ENCODE data around the gene DCAF11. TPM values are rescaled to one million over a fixed set of nuclear protein-coding genes. Genes with fewer than 3 reads are reported as not detected.
A peak's percentile ranks its signal among the peaks of the same experiment; 100 is the strongest.

Gene DCAF11
- total and polyA plus RNA-seq, 2 of the 13 experiments (the other 11 are each of a cell fraction or from before 2014, with no cell fraction given), result 150 to 257 TPM

DNA sequence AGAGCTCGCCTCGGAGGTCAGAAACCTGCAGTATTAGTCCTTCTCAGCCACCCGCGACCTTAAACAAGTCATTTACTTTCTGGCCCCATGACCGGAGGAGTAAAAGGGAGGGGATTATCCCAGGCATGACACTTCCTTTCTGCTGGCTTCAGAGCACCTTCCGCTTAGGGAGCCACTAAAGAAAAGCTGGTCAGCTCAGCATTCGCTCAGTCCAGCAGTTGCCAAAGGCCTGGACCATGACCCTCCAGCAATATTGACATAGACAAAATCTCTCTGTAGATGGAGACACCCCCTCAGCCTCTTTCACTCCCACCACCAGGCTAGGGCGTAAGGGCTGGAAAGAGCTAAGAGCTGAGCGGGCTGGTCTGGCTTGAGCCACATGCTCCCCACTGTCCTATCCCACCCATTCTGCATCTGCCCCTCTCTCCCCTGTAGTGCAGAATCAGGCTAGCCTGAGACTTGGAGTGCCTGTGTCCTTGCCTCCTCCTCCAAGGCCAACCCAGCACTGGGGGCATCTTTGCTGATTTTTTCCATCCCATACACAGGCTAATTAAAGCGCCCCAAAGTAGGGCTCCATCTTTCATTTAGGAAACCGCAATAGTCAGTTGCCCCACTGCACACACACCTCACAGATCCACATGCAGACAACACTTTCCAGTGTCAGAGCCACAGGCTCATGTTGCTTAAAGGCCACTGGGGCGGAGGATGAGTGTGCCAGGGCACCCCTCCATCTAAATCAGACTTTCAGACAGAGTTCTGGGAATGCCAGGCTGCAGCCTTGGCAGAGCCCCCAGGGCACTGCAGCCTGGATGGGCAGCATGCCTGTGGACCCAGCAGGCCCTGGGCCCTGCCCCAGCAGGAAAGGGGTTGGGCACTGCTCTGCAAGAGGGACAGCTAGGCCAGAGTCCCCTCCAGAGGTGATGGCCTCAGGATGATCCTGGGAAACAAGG is 47.2 kb upstream of the DCAF11 start (continued):
- TF ChIP-seq, protein P1, sequence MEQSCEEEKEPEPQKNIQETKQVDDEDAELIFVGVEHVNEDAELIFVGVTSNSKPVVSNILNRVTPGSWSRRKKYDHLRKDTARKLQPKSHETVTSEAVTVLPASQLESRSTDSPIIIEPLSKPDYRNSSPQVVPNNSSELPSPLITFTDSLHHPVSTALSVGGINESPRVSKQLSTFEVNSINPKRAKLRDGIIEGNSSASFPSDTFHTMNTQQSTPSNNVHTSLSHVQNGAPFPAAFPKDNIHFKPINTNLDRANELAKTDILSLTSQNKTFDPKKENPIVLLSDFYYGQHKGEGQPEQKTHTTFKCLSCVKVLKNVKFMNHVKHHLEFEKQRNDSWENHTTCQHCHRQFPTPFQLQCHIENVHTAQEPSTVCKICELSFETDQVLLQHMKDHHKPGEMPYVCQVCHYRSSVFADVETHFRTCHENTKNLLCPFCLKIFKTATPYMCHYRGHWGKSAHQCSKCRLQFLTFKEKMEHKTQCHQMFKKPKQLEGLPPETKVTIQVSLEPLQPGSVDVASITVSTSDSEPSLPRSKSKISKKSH (CRISPR knock-in tag; IDR thresholded peaks at IDR 0.05; ENCODE audit: borderline replicate concordance), result no peak; the same call in 1 of the 2 replicates
- TF ChIP-seq, protein P2, sequence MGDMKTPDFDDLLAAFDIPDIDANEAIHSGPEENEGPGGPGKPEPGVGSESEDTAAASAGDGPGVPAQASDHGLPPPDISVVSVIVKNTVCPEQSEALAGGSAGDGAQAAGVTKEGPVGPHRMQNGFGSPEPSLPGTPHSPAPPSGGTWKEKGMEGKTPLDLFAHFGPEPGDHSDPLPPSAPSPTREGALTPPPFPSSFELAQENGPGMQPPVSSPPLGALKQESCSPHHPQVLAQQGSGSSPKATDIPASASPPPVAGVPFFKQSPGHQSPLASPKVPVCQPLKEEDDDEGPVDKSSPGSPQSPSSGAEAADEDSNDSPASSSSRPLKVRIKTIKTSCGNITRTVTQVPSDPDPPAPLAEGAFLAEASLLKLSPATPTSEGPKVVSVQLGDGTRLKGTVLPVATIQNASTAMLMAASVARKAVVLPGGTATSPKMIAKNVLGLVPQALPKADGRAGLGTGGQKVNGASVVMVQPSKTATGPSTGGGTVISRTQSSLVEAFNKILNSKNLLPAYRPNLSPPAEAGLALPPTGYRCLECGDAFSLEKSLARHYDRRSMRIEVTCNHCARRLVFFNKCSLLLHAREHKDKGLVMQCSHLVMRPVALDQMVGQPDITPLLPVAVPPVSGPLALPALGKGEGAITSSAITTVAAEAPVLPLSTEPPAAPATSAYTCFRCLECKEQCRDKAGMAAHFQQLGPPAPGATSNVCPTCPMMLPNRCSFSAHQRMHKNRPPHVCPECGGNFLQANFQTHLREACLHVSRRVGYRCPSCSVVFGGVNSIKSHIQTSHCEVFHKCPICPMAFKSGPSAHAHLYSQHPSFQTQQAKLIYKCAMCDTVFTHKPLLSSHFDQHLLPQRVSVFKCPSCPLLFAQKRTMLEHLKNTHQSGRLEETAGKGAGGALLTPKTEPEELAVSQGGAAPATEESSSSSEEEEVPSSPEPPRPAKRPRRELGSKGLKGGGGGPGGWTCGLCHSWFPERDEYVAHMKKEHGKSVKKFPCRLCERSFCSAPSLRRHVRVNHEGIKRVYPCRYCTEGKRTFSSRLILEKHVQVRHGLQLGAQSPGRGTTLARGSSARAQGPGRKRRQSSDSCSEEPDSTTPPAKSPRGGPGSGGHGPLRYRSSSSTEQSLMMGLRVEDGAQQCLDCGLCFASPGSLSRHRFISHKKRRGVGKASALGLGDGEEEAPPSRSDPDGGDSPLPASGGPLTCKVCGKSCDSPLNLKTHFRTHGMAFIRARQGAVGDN (CRISPR knock-in tag; IDR thresholded peaks at IDR 0.05), result peak; percentile 46
- TF ChIP-seq ZNF326 (CRISPR knock-in tag; IDR thresholded peaks at IDR 0.05; ENCODE audit: borderline replicate concordance) (no peak), SMAD9 (CRISPR knock-in tag; IDR thresholded peaks at IDR 0.05) (no peak), ZMAT3 (CRISPR knock-in tag; conservative IDR thresholded peaks at IDR 0.05) (no peak), ATF7-NPFF (CRISPR knock-in tag; IDR thresholded peaks at IDR 0.05; ENCODE audit: low read depth) (no peak), TCF7L2 (IDR thresholded peaks at IDR 0.05; ENCODE audit: low read depth, low read length) (no peak), PAF1 (CRISPR knock-in tag; IDR thresholded peaks at IDR 0.05) (no peak), ISL2 (CRISPR knock-in tag; IDR thresholded peaks at IDR 0.05) (no peak), NONO (IDR thresholded peaks at IDR 0.05) (no peak), NONO (CRISPR knock-in tag; conservative IDR thresholded peaks at IDR 0.05) (0 out of 2 replicates have a peak, but pooled peaks have one; percentile 32), ZFP41 (CRISPR knock-in tag; IDR thresholded peaks at IDR 0.05; ENCODE audit: borderline replicate concordance) (no peak), ZNF720 (CRISPR knock-in tag; IDR thresholded peaks at IDR 0.05) (no peak; the same call in 1 of the 2 replicates), HNRNPLL (IDR thresholded peaks at IDR 0.05; ENCODE audit: low read depth, low read length, poor library complexity, severe bottlenecking) (no peak), CEBPG (CRISPR knock-in tag; IDR thresholded peaks at IDR 0.05) (no peak), ZNF484 (CRISPR knock-in tag; IDR thresholded peaks at IDR 0.05; ENCODE audit: borderline replicate concordance, low read depth) (no peak), SMC3 (IDR thresholded peaks at IDR 0.05; ENCODE audit: low read length) (no peak)
- TF ChIP-seq, protein P3, sequence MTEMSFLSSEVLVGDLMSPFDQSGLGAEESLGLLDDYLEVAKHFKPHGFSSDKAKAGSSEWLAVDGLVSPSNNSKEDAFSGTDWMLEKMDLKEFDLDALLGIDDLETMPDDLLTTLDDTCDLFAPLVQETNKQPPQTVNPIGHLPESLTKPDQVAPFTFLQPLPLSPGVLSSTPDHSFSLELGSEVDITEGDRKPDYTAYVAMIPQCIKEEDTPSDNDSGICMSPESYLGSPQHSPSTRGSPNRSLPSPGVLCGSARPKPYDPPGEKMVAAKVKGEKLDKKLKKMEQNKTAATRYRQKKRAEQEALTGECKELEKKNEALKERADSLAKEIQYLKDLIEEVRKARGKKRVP (CRISPR knock-in tag; IDR thresholded peaks at IDR 0.05), result no peak
- TF ChIP-seq, protein P4, sequence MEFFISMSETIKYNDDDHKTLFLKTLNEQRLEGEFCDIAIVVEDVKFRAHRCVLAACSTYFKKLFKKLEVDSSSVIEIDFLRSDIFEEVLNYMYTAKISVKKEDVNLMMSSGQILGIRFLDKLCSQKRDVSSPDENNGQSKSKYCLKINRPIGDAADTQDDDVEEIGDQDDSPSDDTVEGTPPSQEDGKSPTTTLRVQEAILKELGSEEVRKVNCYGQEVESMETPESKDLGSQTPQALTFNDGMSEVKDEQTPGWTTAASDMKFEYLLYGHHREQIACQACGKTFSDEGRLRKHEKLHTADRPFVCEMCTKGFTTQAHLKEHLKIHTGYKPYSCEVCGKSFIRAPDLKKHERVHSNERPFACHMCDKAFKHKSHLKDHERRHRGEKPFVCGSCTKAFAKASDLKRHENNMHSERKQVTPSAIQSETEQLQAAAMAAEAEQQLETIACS (CRISPR knock-in tag; IDR thresholded peaks at IDR 0.05), result no peak
- TF ChIP-seq, protein P5, sequence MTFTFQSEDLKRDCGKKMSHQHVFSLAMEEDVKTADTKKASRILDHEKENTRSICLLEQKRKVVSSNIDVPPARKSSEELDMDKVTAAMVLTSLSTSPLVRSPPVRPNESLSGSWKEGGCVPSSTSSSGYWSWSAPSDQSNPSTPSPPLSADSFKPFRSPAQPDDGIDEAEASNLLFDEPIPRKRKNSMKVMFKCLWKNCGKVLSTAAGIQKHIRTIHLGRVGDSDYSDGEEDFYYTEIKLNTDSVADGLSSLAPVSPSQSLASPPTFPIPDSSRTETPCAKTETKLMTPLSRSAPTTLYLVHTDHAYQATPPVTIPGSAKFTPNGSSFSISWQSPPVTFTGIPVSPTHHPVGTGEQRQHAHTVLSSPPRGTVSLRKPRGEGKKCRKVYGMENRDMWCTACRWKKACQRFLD (CRISPR knock-in tag; IDR thresholded peaks at IDR 0.05; ENCODE audit: borderline replicate concordance), result peak; percentile 60; the same call in 1 of the 2 replicates
